ENCODE results near the gene S100A4.
"Not testable (repeated sequence)": the region's sequence is repeated elsewhere in the genome, so short reads cannot be mapped to it uniquely, and the experiment has no call there.

S100A4 gene

GRCh38 chr1:153533689-153534201, 11.9 kb downstream of the S100A4 start:
- DNase-seq (ENCODE audit: low read depth in 2 of 2), result no peak

GRCh38 chr1:153532769-153533599, 12.6 kb downstream of the S100A4 start:
- DNase-seq (ENCODE audit: low read depth in 2 of 2), result peak; percentile 60 to 69

- no peak for DNase-seq (ENCODE audit: low read depth in 2 of 2)
Observed at GRCh38 chr1:153532181-153532580, 13.4 kb downstream of the S100A4 start.

- no peak for DNase-seq (ENCODE audit: low read depth in 2 of 2)
Observed at GRCh38 chr1:153531638-153532037, 14.0 kb downstream of the S100A4 start.

- DNase-seq (ENCODE audit: low read depth in 2 of 2), result no peak
Observed at GRCh38 chr1:153527683-153528040, 17.9 kb downstream of the S100A4 start.

- no peak for DNase-seq (ENCODE audit: low read depth in 2 of 2)
Observed at GRCh38 chr1:153527023-153527682, 18.5 kb downstream of the S100A4 start.

- no peak for DNase-seq (ENCODE audit: low read depth in 2 of 2)
Observed at GRCh38 chr1:153526132-153526543, 19.5 kb downstream of the S100A4 start.

- DNase-seq (ENCODE audit: low read depth in 2 of 2), result no peak
Observed at GRCh38 chr1:153525088-153525728, 20.4 kb downstream of the S100A4 start.

- not testable (repeated sequence) for DNase-seq (ENCODE audit: low read depth in 2 of 2)
Observed at GRCh38 chr1:153522353-153523048, 23.1 kb downstream of the S100A4 start.

- not testable (repeated sequence) for DNase-seq (ENCODE audit: low read depth in 2 of 2)
Observed at GRCh38 chr1:153521808-153522207, 23.8 kb downstream of the S100A4 start.

GRCh38 chr1:153520818-153521476, 24.7 kb downstream of the S100A4 start:
- DNase-seq (ENCODE audit: low read depth in 2 of 2), result no peak

GRCh38 chr1:153520137-153520691, 25.4 kb downstream of the S100A4 start:
- DNase-seq (ENCODE audit: low read depth in 2 of 2), result not testable (repeated sequence)

- no peak for DNase-seq (ENCODE audit: low read depth in 2 of 2)
Observed at GRCh38 chr1:153519242-153519641, 26.4 kb downstream of the S100A4 start.

GRCh38 chr1:153515504-153516394, 29.9 kb downstream of the S100A4 start:
- no peak for DNase-seq (ENCODE audit: low read depth in 2 of 2)

GRCh38 chr1:153513666-153514065, 31.9 kb downstream of the S100A4 start:
- DNase-seq (ENCODE audit: low read depth in 2 of 2), result no peak

GRCh38 chr1:153513023-153513422, 32.6 kb downstream of the S100A4 start:
- DNase-seq (ENCODE audit: low read depth in 2 of 2), result no peak

GRCh38 chr1:153510984-153511410, 34.6 kb downstream of the S100A4 start:
- peak; percentile 73 to 83 for DNase-seq (ENCODE audit: low read depth in 2 of 2)

GRCh38 chr1:153509729-153510354, 35.8 kb downstream of the S100A4 start:
- DNase-seq (ENCODE audit: low read depth in 2 of 2), result peak; percentile 61 to 67

GRCh38 chr1:153509036-153509435, 36.6 kb downstream of the S100A4 start:
- DNase-seq (ENCODE audit: low read depth in 2 of 2), result no peak

Measured in activated CD4-positive, alpha-beta T cell treated with anti-CD3 and anti-CD28 coated beads for 24 hours (primary cell).